IPS-18c (cell line): ENCODE results near the gene KCNAB1.

Source experiments
- H3K4me3 ChIP-seq: 2 replicates; pipeline ENCODE4 v1.7.0; 2013; ENCODE audit warnings: low read depth, mild to moderate bottlenecking, low read length, moderate library complexity; ENCODE audit not compliant: insufficient read depth
- H3K9me3 ChIP-seq: one replicate; pipeline ENCODE4 v1.6.1; 2013; ENCODE audit warnings: mild to moderate bottlenecking, low read length, moderate library complexity; ENCODE audit not compliant: control insufficient read depth, insufficient read depth

Gene KCNAB1

GRCh38 chr3:156351783-156352182 is 231.4 kb downstream of the KCNAB1 start:
- no peaks in the 10 kb centered on the region for H3K9me3 ChIP-seq
- H3K4me3 ChIP-seq: no peak overlapping the region

GRCh38 chr3:156352728-156353127 is 232.3 kb downstream of the KCNAB1 start:
- Histone ChIP-seq H3K4me3 (no peak overlapping the region), H3K9me3 (no peaks in the 10 kb centered on the region)

- H3K4me3 ChIP-seq: no peak overlapping the region
- H3K9me3 ChIP-seq: no peaks in the 10 kb centered on the region
Observed at GRCh38 chr3:156353563-156353962, 233.2 kb downstream of the KCNAB1 start.

- no peak overlapping the region for H3K4me3 ChIP-seq
- H3K9me3 ChIP-seq: no peaks in the 10 kb centered on the region
Observed at GRCh38 chr3:156356537-156357363, 236.4 kb downstream of the KCNAB1 start.

- Histone ChIP-seq H3K9me3 (no peaks in the 10 kb centered on the region), H3K4me3 (no peak overlapping the region)
Observed at GRCh38 chr3:156358232-156358631, 237.9 kb downstream of the KCNAB1 start.

- Histone ChIP-seq H3K9me3 (no peaks in the 10 kb centered on the region), H3K4me3 (no peak overlapping the region)
Observed at GRCh38 chr3:156359368-156359767, 239.0 kb downstream of the KCNAB1 start.

- no peak overlapping the region for H3K4me3 ChIP-seq
- no peaks in the 10 kb centered on the region for H3K9me3 ChIP-seq
Observed at GRCh38 chr3:156360083-156360482, 239.7 kb downstream of the KCNAB1 start.

- H3K9me3 ChIP-seq: no peaks in the 10 kb centered on the region
- H3K4me3 ChIP-seq: no peak overlapping the region
Observed at GRCh38 chr3:156360963-156361362, 240.6 kb downstream of the KCNAB1 start.

GRCh38 chr3:156366559-156366958 is 246.2 kb downstream of the KCNAB1 start:
- Histone ChIP-seq H3K9me3 (no peaks in the 10 kb centered on the region), H3K4me3 (no peak overlapping the region)

- Histone ChIP-seq H3K4me3 (no peak overlapping the region), H3K9me3 (no peaks in the 10 kb centered on the region)
Observed at GRCh38 chr3:156368189-156368588, 247.8 kb downstream of the KCNAB1 start.

GRCh38 chr3:156371701-156372100 is 251.3 kb downstream of the KCNAB1 start:
- no peaks in the 10 kb centered on the region for H3K9me3 ChIP-seq

GRCh38 chr3:156373095-156373494 is 252.7 kb downstream of the KCNAB1 start:
- Histone ChIP-seq H3K4me3 (no peak overlapping the region), H3K9me3 (no peaks in the 10 kb centered on the region)

More at GRCh38 chr3:156371701-156372100, 251.3 kb downstream of the KCNAB1 start:
- H3K4me3 ChIP-seq: no peak overlapping the region

GRCh38 chr3:156373654-156374053 is 253.3 kb downstream of the KCNAB1 start:
- no peaks in the 10 kb centered on the region for H3K9me3 ChIP-seq

GRCh38 chr3:156376199-156376598 is 255.8 kb downstream of the KCNAB1 start:
- H3K4me3 ChIP-seq: no peak overlapping the region
- no peaks in the 10 kb centered on the region for H3K9me3 ChIP-seq

More at GRCh38 chr3:156373654-156374053, 253.3 kb downstream of the KCNAB1 start:
- no peak overlapping the region for H3K4me3 ChIP-seq

- no peak overlapping the region for H3K4me3 ChIP-seq
- no peaks in the 10 kb centered on the region for H3K9me3 ChIP-seq
Observed at GRCh38 chr3:156377266-156377665, 256.9 kb downstream of the KCNAB1 start.

- H3K9me3 ChIP-seq: no peaks in the 10 kb centered on the region
- no peak overlapping the region for H3K4me3 ChIP-seq
Observed at GRCh38 chr3:156377718-156378117, 257.3 kb downstream of the KCNAB1 start.

GRCh38 chr3:156378871-156379270 is 258.5 kb downstream of the KCNAB1 start:
- Histone ChIP-seq H3K4me3 (no peak overlapping the region), H3K9me3 (no peaks in the 10 kb centered on the region)

- H3K4me3 ChIP-seq: no peak overlapping the region
- no peaks in the 10 kb centered on the region for H3K9me3 ChIP-seq
Observed at GRCh38 chr3:156379327-156379726, 258.9 kb downstream of the KCNAB1 start.

- Histone ChIP-seq H3K9me3 (no peaks in the 10 kb centered on the region), H3K4me3 (no peak overlapping the region)
Observed at GRCh38 chr3:156381253-156381652, 260.9 kb downstream of the KCNAB1 start.
